Keratinocyte (primary cell): Measurements from ENCODE around the gene DYRK2.

Experiments
- EZH2 ChIP-seq: IDR thresholded peaks from one replicate; pipeline ENCODE4 v1.6.1; 2012; ENCODE audit warnings: inconsistent platforms, mild to moderate bottlenecking, low read length, moderate library complexity
- TF ChIP-seq, protein P1 (sequence below), 3 experiments: IDR thresholded peaks in 1 of 3; conservative IDR thresholded peaks in 1 of 3; optimal IDR thresholded peaks in 1 of 3; 2 replicates in 2 of 3; 3 replicates in 1 of 3; pipeline versions ENCODE3 to v1.5.1; 2011; ENCODE audit warnings: low read length in 3 of 3, mild to moderate bottlenecking in 3 of 3, moderate library complexity in 2 of 3, control low read depth in 1 of 3, inconsistent platforms in 1 of 3; ENCODE audit not compliant: insufficient read depth in 2 of 3; ENCODE audit errors: extremely low read depth in 1 of 3

DNA sequence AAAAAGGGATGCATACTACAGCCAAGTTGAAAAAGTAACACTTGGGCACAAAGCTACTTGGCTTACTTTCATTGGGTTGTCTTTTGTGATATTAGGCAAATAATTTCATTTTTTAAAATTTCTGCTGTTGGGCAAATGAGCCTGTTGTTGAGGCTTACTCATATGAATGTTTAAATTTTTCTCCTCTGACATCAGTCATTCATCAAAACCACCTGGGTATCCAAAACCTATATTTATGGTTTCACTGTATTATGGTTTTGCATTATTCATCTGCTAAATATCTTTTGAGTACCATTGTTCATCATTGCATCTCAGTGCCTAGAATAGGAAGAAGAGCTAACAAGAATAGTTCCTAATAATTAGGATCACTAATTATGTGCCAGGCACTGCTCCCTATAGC is 28.1 kb downstream of the DYRK2 start:
- TF ChIP-seq EZH2, result no peak
- TF ChIP-seq, protein P1, sequence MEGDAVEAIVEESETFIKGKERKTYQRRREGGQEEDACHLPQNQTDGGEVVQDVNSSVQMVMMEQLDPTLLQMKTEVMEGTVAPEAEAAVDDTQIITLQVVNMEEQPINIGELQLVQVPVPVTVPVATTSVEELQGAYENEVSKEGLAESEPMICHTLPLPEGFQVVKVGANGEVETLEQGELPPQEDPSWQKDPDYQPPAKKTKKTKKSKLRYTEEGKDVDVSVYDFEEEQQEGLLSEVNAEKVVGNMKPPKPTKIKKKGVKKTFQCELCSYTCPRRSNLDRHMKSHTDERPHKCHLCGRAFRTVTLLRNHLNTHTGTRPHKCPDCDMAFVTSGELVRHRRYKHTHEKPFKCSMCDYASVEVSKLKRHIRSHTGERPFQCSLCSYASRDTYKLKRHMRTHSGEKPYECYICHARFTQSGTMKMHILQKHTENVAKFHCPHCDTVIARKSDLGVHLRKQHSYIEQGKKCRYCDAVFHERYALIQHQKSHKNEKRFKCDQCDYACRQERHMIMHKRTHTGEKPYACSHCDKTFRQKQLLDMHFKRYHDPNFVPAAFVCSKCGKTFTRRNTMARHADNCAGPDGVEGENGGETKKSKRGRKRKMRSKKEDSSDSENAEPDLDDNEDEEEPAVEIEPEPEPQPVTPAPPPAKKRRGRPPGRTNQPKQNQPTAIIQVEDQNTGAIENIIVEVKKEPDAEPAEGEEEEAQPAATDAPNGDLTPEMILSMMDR (optimal IDR thresholded peaks at IDR 0.05 in 1 of 3, IDR thresholded peaks at IDR 0.05 in 1 of 3, conservative IDR thresholded peaks at IDR 0.05 in 1 of 3; ENCODE audit: extremely low read depth in 1 of 3, insufficient read depth in 2 of 3, low read length in 3 of 3), result no peak
